ENCODE results near the gene UXS1. TPM values are rescaled to one million over a fixed set of nuclear protein-coding genes. Genes with fewer than 3 reads are reported as not detected.

Gene UXS1
- total RNA-seq, 4 donors from 2014 or later: 18.5 to 26.5 (median 22.8) TPM

DNA sequence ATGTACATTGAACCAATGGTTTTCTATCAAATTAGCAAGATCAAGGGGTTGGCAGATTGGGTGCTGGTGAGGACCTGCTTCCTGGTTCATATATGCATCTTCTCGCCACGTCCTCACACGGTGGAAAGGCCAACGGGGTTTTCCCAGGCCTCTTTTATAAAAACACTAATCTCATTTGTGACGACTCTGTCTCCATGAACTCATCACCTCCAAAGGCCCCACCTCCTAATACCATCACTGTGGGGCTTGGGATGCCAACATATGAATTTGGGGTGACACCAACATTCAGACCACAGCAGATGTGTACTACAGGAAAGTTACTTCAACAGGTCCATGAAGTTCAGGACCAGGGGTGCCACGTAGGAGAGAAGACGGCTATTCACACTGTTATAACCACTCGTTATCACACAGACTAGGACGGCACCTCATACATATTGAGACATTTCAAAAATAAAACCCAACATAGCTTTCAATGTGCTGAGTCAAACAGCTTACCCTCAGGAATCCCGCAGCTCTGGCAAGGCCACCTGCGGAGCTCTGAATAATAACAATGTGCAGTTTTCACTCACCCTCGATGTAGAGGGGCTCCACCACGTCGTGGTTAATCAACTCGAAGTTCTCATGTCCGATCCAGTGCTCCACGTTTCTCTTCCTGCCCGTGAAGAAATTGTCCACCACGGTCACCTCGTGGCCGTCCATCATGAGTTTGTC lies 49.3 kb downstream of the UXS1 start:
- TF ChIP-seq, protein P1, sequence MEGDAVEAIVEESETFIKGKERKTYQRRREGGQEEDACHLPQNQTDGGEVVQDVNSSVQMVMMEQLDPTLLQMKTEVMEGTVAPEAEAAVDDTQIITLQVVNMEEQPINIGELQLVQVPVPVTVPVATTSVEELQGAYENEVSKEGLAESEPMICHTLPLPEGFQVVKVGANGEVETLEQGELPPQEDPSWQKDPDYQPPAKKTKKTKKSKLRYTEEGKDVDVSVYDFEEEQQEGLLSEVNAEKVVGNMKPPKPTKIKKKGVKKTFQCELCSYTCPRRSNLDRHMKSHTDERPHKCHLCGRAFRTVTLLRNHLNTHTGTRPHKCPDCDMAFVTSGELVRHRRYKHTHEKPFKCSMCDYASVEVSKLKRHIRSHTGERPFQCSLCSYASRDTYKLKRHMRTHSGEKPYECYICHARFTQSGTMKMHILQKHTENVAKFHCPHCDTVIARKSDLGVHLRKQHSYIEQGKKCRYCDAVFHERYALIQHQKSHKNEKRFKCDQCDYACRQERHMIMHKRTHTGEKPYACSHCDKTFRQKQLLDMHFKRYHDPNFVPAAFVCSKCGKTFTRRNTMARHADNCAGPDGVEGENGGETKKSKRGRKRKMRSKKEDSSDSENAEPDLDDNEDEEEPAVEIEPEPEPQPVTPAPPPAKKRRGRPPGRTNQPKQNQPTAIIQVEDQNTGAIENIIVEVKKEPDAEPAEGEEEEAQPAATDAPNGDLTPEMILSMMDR (IDR thresholded peaks at IDR 0.05; ENCODE audit: low read depth): no peak

GRCh38 chr2:106143495-106144215 lies 50.4 kb downstream of the UXS1 start:
- TF ChIP-seq, protein P1 (IDR thresholded peaks at IDR 0.05; ENCODE audit: low read depth): no peak

GRCh38 chr2:106142683-106143082 lies 51.4 kb downstream of the UXS1 start:
- TF ChIP-seq, protein P1 (IDR thresholded peaks at IDR 0.05; ENCODE audit: low read depth): no peak

DNA sequence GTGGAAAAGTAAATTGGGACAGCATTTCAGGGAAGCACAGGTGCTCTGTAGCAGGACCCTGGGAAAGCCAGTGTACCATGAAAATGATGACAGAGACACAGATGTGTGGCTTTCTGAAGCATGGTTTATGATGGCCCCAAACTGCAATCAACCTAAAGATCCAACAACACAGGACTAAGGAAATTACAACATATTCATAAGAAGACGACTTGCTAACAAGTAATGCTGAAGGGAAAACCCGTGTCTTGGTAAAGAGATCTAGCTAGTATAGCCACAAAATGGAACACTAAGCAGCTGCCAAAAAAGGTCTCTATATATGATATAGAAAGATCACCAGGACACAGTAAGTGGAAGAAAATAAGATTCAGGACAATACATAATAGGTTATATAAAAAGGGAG lies 53.2 kb downstream of the UXS1 start:
- TF ChIP-seq, protein P1 (IDR thresholded peaks at IDR 0.05; ENCODE audit: low read depth): no peak

- TF ChIP-seq, protein P1 (IDR thresholded peaks at IDR 0.05; ENCODE audit: low read depth): no peak
Observed at GRCh38 chr2:106140113-106140512, 54.0 kb downstream of the UXS1 start.

GRCh38 chr2:106139238-106139935 lies 54.7 kb downstream of the UXS1 start:
- TF ChIP-seq, protein P1 (IDR thresholded peaks at IDR 0.05; ENCODE audit: low read depth): no peak

Data from subcutaneous adipose tissue (tissue), 4 donors.